Fibroblast of upper back skin (primary cell): ENCODE results near the gene MZB1.
"Not testable (repeated sequence)": the region's sequence is repeated elsewhere in the genome, so short reads cannot be mapped to it uniquely, and the experiment has no call there.

Source experiments
- DNase-seq: peaks from one replicate; pipeline ENCODE4 v3.0.0-alpha.2; 2013

Gene MZB1

DNA sequence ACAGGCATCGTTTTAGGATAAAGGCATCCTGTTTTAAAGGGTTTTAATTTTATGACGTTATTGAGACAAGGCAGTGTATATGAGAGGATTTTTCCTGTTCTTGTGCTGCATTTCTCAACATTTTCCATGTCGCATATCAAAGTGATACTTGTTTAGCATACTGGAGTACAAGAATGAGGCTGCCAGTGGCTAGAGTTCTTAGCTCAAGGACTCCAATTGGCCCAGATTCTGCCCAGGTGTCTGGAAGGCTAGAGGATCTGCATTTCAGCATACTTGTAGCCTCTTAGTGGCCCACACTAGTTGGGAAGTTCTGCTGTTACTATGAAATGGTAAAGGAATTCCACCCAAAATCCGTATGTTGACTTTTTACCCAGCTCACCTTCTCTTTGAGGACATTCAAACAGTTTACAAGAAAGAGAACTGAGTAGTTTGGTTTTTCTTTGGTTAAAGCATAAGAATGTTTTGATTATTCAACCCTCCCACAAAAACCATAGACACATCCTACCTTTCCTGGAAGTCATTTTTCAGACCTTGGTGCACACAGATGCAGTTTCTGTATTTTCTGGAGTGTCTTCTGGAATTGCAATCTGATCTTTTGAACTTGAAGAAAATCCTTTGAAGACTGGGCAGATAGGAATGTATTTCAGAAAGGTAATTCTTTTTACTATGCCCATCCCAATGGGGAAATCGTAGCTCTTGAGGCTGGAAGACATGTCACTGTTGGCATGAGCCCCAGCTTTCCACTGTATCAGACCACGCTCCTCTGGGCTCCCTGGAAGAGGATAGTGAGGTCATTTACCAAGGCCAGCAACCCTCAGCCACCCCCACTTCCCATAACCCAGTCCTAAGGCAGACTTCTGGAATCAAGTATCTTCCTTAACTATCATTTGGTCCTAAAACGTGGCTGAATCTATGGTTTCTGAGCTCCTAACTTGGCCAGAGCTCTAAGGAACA lies 18.0 kb downstream of the MZB1 start:
- DNase-seq: peak; percentile 21

DNA sequence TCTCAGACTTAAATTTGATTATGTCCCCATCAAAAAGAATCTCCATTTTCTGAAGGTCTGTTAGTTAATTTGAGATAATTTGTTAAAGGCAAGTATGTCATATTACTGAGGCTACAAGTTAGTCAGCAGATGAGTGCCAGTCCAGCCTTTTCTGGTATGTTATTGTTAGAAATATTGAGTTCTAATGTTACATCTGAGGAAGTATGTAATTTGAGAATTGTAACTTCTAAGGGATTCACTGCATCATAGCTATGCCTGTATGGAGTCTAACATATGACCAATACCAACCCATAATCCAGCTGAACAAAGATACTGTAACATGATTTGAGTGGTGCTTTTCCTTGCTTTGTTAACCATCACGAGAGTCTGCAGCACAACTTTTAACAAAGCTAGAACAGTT lies 20.5 kb downstream of the MZB1 start:
- DNase-seq: peak; percentile 55

DNA sequence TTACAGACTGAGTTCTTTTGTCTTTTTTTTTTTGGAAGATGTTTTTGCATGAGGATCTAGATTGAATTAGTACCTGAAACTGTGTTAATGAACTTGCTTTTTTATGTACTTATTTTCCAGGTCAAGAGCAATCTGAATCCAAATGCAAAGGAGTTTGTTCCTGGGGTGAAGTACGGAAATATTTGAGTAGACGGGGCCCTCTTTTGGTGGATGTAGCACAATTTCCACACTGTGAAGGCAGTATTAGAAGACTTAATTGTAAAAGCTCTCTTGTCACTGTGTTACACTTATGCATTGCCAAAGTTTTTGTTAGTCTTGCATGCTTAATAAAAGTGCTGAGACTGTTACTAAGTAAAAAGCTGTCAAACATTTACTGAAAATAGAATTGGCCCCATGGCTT lies 21.1 kb downstream of the MZB1 start:
- no peak for DNase-seq

DNA sequence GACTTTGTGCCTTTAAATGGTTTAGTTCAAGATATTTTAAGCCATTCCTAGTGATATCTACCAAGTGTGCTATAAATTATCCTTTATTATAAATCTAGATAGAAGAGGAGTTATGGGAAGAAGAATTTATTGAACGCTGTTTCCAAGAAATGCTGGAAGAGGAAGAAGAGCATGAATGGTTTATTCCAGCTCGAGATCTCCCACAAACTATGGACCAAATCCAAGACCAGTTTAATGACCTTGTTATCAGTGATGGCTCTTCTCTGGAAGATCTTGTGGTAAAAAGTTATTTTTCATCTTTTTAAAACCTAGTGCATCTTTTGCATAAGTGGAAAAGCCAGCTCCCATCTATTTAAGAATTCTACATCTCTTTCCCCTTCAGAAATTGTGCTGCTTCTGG lies 25.2 kb downstream of the MZB1 start:
- no peak for DNase-seq

DNA sequence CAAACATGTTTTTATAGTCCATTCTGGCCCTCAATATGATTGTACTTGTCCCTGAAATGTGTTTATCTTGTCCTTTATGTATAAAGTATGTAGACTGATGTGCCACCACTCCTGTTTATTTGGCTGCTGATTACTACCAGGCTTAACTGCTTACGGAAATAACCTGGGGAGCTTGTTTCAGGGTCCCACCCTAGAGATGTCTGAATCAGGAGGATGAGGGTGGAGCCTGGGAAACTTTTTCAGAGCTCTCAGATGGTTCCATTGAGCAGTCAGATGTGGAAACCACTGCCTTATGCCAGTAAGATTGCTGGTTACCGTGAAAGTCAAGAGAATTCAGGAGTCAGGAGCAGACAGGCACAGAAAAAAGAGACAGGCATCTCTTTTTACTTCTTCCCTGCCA lies 25.8 kb downstream of the MZB1 start:
- no peak for DNase-seq

DNA sequence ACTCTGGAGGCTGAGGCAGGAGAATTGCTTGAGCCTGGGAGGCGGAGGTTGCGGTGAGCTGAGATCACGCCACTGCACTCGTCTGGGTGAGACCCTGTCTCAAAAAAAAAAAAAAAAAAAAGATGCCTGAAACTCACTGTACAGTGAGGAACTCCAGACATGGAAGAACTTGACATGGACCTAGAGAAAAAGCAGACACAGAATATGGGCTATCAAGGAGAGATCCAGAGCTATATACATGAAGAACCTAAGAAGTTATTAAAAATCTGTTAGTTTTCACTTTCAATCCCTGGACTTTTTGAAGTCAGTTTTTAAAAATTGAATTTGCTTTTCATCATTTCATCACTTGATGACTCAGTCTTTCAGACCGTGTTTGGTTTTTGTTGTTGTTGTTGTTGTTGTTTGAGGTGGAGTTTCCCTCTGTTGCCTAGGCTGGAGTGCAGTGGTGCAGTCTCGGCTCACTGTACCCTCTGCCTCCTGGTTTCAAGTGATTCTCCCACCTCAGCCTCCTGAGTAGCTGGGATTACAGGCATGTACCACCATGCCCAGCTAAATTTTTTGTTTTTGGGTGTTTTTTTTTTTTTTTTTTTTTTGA lies 27.8 kb downstream of the MZB1 start:
- no peak for DNase-seq

DNA sequence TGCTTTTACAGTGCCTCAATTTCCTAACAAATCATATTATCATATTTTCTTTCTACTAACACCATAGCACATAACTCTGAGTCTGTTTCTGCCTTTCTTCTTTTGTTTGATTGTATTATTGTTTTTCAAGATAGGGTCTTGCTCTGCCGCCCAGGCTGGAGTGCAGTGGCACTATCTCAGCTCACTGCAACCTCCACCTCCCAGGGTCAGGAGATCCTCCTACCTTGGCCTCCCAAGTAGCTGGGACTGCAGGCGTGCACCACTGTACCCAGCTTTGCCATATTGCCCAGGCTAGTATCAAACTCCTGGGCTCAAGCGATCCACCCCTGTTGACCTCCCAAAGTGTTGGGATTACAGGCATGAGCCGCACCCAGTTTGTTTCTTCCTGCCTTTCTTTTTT lies 29.3 kb downstream of the MZB1 start:
- DNase-seq: no peak

DNA sequence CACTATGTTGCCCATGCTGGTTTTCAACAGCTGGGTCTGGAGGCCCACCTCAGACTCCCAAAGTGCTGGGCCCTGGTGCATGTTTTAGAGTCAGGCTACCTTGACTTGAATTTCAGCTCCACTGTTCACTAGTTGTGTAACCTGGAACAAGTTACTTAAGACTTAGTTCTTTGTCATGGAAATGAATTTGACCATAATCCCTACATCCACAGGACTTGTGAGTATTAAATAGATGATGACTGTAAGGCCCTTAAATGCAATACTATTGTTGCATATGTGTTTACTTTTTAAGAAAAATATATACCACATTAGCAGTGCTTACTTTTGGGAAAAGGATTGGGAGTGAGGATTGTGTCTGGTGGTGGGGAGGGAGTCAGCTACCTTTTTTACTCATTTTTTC lies 31.6 kb downstream of the MZB1 start:
- no peak for DNase-seq

DNA sequence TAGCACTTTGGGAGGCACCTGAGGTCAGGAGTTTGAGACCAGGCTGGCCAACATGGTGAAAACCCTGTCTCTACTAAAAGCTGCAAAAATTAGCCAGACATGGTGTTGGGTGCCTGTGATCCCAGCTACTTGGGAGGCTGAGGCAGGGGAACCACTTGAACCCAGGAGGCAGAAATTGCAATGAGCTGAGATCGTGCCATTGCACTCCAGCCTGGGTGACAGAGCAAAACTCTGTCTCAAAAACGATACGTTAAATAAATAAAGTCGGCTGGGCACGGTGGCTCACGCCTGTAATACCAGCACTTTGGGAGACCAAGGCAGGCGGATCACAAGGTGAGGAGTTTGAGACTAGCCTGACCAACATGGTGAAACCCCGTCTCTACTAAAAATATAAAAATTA lies 33.8 kb downstream of the MZB1 start:
- not testable (repeated sequence) for DNase-seq

DNA sequence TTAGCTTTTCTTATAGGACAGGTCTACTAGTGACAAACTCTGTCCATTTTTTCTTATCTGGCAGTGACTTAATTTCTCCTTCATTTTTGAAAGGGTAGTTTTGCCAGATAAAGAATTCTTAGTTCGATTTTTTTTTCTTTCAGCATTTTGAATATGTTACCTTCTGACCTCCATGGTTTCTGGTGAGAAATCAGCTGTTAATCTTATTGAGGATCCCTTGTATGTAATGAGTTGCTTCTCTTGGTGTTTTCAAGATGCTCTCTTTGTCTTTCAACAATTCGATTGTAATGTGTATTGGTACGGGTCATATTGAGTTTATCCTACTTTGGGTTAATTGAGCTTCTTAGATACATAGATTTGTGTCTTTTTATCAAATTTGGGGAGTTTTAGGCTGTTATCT lies 35.5 kb downstream of the MZB1 start:
- no peak for DNase-seq

DNA sequence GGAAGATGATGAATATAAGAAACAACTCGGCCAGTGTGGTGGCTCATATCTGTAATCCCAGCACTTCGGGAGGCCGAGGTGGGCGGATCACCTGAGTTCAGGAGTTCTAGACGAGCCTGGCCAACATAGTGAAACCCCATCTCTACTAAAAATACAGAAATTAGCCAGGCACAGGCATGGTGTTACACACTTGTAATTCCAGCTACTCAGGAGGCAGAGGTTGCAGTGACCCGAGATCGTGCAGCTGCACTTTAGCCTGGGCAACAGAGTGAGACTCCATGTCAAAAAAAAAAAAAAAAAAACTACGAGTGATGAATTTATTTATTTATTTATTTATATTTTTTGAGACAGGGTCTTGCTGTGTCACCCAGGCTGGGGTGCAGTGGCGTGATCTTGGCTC lies 41.9 kb downstream of the MZB1 start:
- DNase-seq: not testable (repeated sequence)

DNA sequence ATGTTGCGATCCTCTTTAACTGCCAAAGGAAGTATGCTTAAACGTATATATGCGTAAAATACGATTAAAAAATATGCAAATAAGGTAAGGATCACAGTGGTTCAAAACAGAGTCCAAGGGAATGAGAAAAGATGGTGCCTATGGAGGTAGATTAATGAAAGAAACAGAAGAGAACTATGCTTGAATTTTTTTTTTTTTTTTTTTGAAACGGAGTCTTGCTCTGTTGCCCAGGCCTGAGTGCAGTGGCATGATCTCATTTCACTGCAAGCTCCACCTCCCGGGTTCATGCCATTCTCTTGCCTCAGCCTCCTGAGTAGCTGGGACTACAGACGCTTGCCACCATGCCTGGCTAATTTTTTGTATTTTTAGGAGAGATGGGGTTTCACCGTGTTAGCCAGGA lies 44.3 kb downstream of the MZB1 start:
- not testable (repeated sequence) for DNase-seq

DNA sequence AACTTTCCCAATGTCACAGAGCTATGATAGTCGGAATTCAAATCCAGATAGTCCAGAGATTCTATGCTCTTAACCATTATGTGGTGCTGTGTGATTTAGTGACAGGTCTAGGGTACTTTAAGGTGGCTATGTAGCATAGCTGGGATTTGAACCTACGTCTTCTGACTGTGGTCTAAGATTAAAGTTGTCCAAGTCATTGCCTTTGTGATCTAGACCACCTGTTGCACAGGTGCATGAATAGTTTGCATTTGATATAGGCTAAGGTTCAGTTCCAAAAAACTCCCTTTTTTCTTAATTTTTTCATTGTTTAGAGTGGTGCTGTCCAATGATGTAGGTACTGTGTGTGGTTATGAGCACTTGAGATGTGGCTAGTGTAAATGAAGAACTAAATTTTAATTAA lies 45.5 kb downstream of the MZB1 start:
- DNase-seq: no peak

DNA sequence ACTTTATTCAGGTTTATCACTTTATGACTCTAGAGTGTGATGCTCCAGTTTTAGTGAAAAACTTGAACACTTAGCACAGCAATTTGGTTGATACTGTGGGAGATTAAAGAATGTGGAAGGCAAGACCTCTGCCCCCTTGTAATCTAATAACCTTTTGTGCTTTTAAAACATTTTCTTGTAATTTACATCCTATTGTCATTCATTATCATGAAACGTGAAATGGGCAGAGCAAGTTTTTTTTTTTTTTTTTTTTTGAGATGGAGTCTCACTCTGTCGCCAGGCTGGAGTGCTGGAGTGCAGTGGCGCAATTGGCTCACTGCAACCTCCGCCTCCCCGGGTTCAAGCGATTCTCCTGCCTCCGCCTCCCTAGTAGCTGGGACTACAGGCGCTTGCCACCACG lies 46.2 kb downstream of the MZB1 start:
- no peak for DNase-seq

DNA sequence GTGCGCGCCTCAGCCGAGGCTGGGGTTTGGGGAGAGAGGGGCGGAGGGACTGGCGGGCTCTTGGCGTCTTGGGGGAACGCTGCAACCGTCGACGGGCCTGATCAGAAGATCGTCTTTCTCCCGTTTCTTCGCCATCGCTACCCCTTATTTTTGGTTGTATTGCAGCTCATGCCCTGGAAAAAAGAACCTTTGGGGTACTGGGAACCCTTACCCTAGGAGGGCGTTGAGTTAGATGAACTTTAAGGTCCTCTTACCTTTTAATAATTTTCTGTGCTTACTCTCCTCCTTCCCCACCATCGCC lies 47.3 kb downstream of the MZB1 start:
- no peak for DNase-seq

DNA sequence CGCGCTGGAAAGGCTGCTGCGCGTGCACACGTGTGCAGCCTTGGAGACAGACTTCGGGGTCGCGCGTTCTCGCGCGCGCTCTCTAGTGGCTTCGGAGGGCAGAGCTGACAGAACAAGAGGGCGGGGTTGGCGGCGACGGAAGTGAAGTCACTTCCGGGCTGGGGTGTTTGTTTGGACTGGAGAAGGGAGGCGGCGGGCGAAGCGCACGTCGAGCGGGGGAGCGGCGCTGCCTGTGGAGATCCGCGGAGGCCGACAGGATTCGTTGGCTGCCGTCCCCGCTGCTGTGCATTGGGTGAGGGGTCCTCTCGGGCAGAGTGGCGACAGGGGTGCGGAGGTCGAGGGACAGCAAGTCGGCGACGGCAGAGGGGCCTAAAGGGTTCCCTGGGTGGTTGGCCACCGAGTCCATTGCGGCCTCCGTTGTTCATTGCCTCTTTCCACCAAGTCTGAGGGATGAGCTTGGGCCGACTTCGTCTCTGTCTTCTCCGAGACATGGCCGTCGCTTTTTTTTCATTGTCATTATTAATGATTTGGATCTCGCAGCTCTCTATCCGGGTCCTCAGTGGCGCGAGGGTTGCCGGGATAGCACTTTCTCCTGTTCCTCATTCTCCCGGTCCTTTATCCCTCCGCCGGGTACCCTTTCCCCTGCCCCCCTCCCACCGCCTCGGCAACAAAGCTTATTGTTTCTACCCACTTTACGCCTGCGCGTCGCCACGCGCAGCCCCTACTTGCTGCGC lies 47.9 kb downstream of the MZB1 start, which contains the start of gene PAIP2:
TSS of gene PAIP2 (plus strand) at position 166 of the 734 bp plus-strand sequence. CDS start 21,931 bp downstream, outside the sequence.
- peak; percentile 98 for DNase-seq

DNA sequence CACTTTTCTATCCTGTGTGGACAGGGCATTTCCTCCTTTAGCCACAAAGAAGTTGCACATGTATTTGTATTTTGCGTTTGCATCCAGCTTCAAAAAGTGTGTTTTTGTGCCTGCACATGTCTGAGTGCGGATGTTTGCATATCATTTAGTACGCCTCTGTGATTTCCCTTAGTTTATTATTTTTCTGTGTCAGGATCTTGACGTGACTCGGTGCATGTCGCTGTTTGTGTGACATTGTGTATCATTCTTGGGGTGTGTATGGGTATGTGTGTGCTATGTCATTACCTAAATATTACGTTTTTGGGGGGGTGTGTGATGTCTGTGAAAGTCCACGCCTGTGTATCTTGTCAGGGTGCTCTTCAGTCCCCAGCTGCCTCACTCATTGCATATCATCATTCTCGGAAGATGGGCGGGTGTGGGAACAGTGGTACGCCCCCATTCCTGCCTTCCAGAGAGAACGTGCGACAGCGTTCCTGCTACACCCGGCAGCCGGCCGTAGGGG lies 48.5 kb downstream of the MZB1 start:
- DNase-seq: no peak

DNA sequence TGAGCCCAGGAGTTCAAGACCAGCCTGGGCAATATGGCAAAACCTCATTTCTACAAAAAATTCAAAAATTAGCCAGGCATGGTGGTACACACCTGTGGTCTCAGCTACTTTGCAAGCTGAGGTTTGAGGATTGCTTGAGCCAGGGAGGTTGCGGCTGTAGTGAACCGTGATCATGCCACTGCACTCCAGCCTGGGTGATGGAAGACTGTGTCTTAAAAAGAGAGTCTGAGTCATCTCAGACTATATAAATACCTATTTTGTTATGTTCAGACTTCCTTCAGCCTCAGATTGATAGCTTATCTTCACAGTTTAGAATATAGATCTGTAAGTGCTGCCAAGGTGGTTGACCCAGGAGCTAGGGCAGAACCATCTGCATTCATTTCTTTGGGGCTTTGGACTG lies 49.7 kb downstream of the MZB1 start:
- DNase-seq: no peak
